A549 (cell line): Measurements from ENCODE around the gene CST1.
"Not testable (repeated sequence)": the region's sequence is repeated elsewhere in the genome, so short reads cannot be mapped to it uniquely, and the experiment has no call there.

Source experiments
- CEBPB ChIP-seq, 2 experiments: fragments of >200 bp in 1 of 2; sonication (Bioruptor Twin) in 1 of 2; formaldehyde crosslinking in 1 of 2; IDR thresholded peaks; 2 replicates each; pipeline ENCODE4 v1.6.1; 2012 to 2016
- ESRRA ChIP-seq: fragments of 150-350 bp; IDR thresholded peaks from 2 replicates; pipeline ENCODE4 v1.6.1; 2014; ENCODE audit warnings: mild to moderate bottlenecking, low read length, borderline replicate concordance
- RAD21 ChIP-seq, 2 experiments: fragments of >200 bp in 1 of 2; sonication (Bioruptor Twin) in 1 of 2; formaldehyde crosslinking in 1 of 2; IDR thresholded peaks in 1 of 2; conservative IDR thresholded peaks in 1 of 2; 2 replicates in 1 of 2; 3 replicates in 1 of 2; pipeline ENCODE4 v1.6.1; 2012 to 2018; ENCODE audit warnings: inconsistent platforms in 1 of 2
- RCOR1 ChIP-seq: fragments of 150-350 bp; IDR thresholded peaks from 2 replicates; pipeline ENCODE4 v1.6.1; 2014; ENCODE audit warnings: antibody characterized with exemption, low read length, low read depth
- SMC3 ChIP-seq: fragments of >200 bp; sonication (Bioruptor Twin); formaldehyde crosslinking; IDR thresholded peaks from 3 replicates; pipeline ENCODE4 v1.6.1; 2018; ENCODE audit warnings: inconsistent platforms
- TF ChIP-seq, protein P1 (sequence below): fragments of >200 bp; sonication (Bioruptor Twin); formaldehyde crosslinking; IDR thresholded peaks from 3 replicates; pipeline ENCODE4 v1.5.1; 2016

- TF ChIP-seq SMC3; ESRRA; RCOR1; RAD21 (conservative IDR thresholded peaks at IDR 0.05 in 1 of 2, IDR thresholded peaks at IDR 0.05 in 1 of 2); CEBPB (IDR thresholded peaks at IDR 0.05): not testable (repeated sequence)
- TF ChIP-seq, protein P1, sequence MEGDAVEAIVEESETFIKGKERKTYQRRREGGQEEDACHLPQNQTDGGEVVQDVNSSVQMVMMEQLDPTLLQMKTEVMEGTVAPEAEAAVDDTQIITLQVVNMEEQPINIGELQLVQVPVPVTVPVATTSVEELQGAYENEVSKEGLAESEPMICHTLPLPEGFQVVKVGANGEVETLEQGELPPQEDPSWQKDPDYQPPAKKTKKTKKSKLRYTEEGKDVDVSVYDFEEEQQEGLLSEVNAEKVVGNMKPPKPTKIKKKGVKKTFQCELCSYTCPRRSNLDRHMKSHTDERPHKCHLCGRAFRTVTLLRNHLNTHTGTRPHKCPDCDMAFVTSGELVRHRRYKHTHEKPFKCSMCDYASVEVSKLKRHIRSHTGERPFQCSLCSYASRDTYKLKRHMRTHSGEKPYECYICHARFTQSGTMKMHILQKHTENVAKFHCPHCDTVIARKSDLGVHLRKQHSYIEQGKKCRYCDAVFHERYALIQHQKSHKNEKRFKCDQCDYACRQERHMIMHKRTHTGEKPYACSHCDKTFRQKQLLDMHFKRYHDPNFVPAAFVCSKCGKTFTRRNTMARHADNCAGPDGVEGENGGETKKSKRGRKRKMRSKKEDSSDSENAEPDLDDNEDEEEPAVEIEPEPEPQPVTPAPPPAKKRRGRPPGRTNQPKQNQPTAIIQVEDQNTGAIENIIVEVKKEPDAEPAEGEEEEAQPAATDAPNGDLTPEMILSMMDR: not testable (repeated sequence)
Observed at GRCh38 chr20:23734949-23735348, 15.8 kb downstream of the CST1 start.
